ENCODE results near the gene KIFC3. TPM values are rescaled to one million over a fixed set of nuclear protein-coding genes. Genes with fewer than 3 reads are reported as not detected.

KIFC3 gene
- total RNA-seq, 6 donors from 2014 or later = 82.6 to 340 (median 110) TPM

DNA sequence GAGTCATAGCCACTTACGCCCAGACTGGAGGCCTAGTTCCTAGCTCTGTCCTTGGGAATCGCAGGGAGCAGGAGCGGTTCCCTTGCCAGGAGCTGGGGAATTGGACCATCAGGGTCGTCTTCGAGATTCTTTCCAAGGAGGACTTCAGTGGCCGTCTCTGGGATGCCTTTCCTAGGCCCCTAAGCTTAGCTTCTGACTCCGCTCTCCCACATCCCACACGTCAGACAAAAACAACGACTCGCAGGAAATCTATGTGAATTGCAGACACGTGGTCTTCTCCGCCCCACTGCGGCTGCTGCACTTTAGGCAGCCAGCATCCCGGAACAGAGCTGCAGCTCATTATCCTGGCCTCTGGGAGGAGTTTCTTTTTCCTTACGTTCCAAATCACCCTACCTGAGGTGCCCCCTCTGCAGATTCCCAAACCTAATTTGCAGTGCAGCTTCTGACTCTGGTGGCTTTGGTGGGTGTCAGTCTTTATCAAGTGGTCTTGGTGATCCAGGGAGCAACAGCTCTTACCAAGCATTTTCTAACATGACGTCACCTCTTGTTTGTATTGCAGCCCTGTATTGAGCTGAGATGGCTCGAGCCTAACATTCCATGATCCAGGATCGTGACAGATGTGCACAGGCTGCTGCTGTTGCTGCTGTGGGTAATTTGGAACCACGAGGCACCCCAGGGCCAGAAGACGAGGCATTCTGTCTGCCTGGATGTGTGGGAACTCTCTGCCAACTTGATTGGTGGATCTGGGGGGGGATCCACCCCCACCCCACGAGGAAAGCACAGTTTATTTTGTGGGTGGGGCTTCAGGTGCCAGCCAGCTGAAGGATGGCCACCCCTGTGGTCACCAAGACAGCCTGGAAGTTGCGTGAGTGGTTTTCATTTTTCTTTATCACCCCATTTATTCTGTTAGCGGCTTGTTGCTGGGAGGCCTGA is 65.6 kb downstream of the KIFC3 start:
- DNase-seq = peak in 1 of 2 donors; percentile 61
- peak overlapping the region; percentile 68 to 87 (median 79) for H3K27ac ChIP-seq
- WGBS, 2 donors = 11 to 20% methylated on average over 17 to 22 of the region's 23 CpGs

DNA sequence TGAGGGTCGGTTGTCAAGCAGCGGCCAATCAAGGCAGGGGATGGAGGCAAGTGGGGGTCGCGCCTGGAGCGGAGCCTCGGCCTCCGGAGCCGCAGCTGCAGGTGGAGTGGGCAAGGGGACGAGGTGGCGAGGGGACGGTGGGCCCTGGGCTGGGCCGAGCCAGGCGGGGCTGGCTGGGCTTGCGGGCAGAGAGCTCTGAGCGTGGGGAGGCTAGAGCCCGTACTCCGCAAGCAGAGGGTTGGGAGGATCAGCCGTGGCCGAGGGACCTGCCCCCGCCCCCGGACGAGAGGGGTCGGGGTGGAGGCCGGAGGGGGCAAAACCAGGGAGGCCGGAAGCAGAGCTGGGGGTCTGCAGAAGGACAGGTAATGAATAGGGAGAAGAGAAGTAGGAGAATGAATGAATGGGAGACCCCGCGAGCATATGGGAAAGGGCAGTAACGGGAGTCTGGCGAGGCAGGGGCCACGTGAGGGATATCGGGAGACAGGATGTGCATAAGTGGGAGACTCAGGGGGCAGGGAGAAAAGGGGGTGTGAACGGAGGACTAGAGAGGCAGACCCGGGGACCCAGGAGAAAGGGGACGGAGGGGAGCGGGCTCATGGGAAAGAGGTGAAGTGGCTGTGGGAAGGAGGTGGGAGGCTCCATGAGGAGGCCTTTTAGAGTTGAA is 66.4 kb downstream of the KIFC3 start, which contains the start of gene KATNB1:
Gene KATNB1 (plus strand): TSS at position 16 of the 664 bp plus-strand sequence. CDS start 1,474 bp downstream, outside the sequence.
- Histone ChIP-seq H3K4me3 (peak within 1 kb of the TSS; percentile 72 to 97 (median 88)), H3K27ac (peak within 1 kb of the TSS; percentile 83 to 91 (median 89)), H3K36me3 (no peaks in the 10 kb centered on the region), H3K9me3 (no peaks in the 10 kb centered on the region), H3K27me3 (no peaks in the 10 kb centered on the region), H3K4me1 (peaks cover 13 to 25% (median 20%) of the 10 kb centered on the region in 4 donors)
- 2% methylated on average over 27 to 35 of the region's 35 CpGs for WGBS, 2 donors
- DNase-seq = no peak
- TF ChIP-seq POLR2AphosphoS5 (IDR thresholded peaks at IDR 0.05) = peak; percentile 24 to 35
- no peak for TF ChIP-seq EP300 (IDR thresholded peaks at IDR 0.05)
- TF ChIP-seq, protein P1, sequence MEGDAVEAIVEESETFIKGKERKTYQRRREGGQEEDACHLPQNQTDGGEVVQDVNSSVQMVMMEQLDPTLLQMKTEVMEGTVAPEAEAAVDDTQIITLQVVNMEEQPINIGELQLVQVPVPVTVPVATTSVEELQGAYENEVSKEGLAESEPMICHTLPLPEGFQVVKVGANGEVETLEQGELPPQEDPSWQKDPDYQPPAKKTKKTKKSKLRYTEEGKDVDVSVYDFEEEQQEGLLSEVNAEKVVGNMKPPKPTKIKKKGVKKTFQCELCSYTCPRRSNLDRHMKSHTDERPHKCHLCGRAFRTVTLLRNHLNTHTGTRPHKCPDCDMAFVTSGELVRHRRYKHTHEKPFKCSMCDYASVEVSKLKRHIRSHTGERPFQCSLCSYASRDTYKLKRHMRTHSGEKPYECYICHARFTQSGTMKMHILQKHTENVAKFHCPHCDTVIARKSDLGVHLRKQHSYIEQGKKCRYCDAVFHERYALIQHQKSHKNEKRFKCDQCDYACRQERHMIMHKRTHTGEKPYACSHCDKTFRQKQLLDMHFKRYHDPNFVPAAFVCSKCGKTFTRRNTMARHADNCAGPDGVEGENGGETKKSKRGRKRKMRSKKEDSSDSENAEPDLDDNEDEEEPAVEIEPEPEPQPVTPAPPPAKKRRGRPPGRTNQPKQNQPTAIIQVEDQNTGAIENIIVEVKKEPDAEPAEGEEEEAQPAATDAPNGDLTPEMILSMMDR (IDR thresholded peaks at IDR 0.05) = no peak
- TF ChIP-seq POLR2A (IDR thresholded peaks at IDR 0.05) = peak in 1 of 4 donors; percentile 24
- peak in 1 of 2 donors; percentile 39 for ATAC-seq (ENCODE audit: low FRiP score in 2 of 2)

More for the DNA sequence above, 65.6 kb downstream of the KIFC3 start:
- Histone ChIP-seq H3K36me3 (peaks cover 0 to 3% (median under 1%) of the 10 kb centered on the region in 4 donors), H3K4me3 (peak overlapping the region; percentile 69 to 97 (median 84)), H3K9me3 (no peaks in the 10 kb centered on the region), H3K4me1 (peaks cover 13 to 25% (median 20%) of the 10 kb centered on the region in 4 donors), H3K27me3 (no peaks in the 10 kb centered on the region)
- TF ChIP-seq EP300 (IDR thresholded peaks at IDR 0.05) (no peak), POLR2AphosphoS5 (IDR thresholded peaks at IDR 0.05) (peak in 1 of 2 donors; percentile 3), POLR2A (IDR thresholded peaks at IDR 0.05) (peak in 1 of 4 donors; percentile 14)
- TF ChIP-seq, protein P1 (IDR thresholded peaks at IDR 0.05) = peak in 1 of 6 experiments; percentile 14
- ATAC-seq (ENCODE audit: low FRiP score in 2 of 2) = peak in 1 of 2 donors; percentile 47

DNA sequence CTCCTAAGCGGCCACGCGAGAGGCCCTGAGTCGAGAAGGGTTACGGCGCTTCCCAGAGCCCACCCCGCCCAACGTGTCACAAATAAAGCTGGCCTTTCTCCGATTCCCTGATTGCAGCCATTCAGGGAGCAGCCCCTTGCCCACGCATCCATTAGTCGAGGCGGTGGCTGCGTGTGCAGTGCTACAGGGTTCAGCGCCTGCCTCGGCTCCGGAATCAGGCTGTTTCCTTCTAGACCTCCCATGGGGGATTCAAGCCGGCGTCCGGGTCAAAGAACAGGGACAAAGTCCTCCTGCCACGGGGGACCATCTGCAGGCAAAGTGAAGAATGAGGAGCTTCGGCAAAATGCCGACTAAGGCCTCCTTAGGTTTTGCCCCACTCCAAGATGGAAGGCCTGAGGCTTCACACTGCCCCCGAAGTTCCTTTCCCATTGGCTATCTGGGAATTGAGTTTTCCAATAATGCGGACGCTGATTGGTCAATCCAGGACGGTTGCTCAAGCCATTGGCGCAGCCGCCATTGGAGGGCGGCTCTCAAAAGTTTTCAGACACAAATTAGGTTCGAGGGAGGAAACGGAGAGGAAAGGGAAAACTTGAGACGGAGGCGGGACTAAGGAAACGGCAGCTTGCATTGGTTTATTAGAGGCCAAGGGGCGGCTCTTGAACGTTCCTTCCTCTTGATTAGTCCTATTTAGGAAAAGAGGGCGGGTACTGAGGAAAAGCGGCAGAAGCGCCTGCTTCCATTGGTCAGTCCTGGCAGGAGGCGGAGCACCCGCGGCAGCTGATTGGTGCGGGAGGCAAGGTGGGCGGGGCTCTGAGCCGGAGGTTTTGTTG is 67.2 kb downstream of the KIFC3 start:
- H3K36me3 ChIP-seq = no peaks in the 10 kb centered on the region
- H3K27me3 ChIP-seq = no peaks in the 10 kb centered on the region
- DNase-seq (peak; percentile 97 to 99), ATAC-seq (ENCODE audit: low FRiP score in 2 of 2) (peak; percentile 96 to 98)
- no peak for TF ChIP-seq EP300 (IDR thresholded peaks at IDR 0.05)
- TF ChIP-seq, protein P1 (IDR thresholded peaks at IDR 0.05) = no peak
- peak; percentile 5 to 56 for TF ChIP-seq POLR2AphosphoS5 (IDR thresholded peaks at IDR 0.05)
- peak in 1 of 4 donors; percentile 75 for TF ChIP-seq POLR2A (IDR thresholded peaks at IDR 0.05)
- peaks cover 13 to 25% (median 20%) of the 10 kb centered on the region in 4 donors for H3K4me1 ChIP-seq
- 0 to 1% methylated on average over 17 to 41 of the region's 45 CpGs for WGBS, 2 donors
- peak overlapping the region; percentile 72 to 97 (median 88) for H3K4me3 ChIP-seq
- peak overlapping the region; percentile 83 to 91 (median 89) for H3K27ac ChIP-seq
- H3K9me3 ChIP-seq = no peaks in the 10 kb centered on the region

DNA sequence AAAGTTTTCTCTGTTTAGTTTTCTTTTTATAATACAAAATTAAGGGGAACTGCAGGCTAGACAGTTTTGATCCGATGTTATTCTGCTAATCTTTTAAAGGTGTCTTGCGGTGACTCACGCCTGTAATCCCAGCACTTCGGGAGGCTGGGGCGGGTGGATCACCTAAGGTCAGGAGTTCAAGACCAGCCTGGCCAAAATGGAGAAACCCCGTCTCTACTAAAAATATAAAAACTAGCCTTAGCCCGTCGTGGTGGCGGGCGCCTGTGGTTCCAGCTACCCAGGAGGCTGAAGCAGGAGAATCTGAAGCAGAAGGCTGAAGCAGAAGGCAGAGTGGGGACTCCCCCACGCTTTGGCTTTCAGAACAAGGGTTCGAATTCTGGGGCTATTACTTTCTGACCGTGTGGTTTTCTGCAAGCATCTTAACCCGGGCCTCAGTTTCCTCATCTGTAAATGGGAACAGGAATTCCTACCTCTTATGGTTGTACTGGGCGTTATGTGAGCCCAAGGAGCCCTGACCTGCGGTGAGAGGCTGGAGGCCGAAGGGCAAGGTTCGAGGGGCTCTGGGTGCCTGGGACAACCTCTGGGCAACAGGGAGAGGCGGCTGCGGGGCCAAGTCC is 67.9 kb downstream of the KIFC3 start:
- Histone ChIP-seq H3K4me3 (peak overlapping the region; percentile 68 to 97 (median 76)), H3K27ac (peak overlapping the region; percentile 83 to 91 (median 89)), H3K4me1 (peaks cover 13 to 25% (median 20%) of the 10 kb centered on the region in 4 donors), H3K27me3 (no peaks in the 10 kb centered on the region), H3K9me3 (no peaks in the 10 kb centered on the region), H3K36me3 (no peaks in the 10 kb centered on the region)
- WGBS, 2 donors = 50 to 80% methylated on average over 12 to 20 of the region's 20 CpGs
- TF ChIP-seq, protein P1 (IDR thresholded peaks at IDR 0.05) = no peak
- TF ChIP-seq EP300 (IDR thresholded peaks at IDR 0.05) (no peak), POLR2A (IDR thresholded peaks at IDR 0.05) (no peak), POLR2AphosphoS5 (IDR thresholded peaks at IDR 0.05) (no peak)
- ATAC-seq (ENCODE audit: low FRiP score in 2 of 2) (no peak), DNase-seq (no peak)
